Activated effector memory CD4-positive, alpha-beta T cell treated with Interleukin-2 at 50 U/mL for 16 hours (primary cell): ENCODE measurements around the gene GALNT10.

Source experiments
- DNase-seq: peaks from one replicate; pipeline ENCODE4 v3.0.0-alpha.2; 2020

The GALNT10 gene

DNA sequence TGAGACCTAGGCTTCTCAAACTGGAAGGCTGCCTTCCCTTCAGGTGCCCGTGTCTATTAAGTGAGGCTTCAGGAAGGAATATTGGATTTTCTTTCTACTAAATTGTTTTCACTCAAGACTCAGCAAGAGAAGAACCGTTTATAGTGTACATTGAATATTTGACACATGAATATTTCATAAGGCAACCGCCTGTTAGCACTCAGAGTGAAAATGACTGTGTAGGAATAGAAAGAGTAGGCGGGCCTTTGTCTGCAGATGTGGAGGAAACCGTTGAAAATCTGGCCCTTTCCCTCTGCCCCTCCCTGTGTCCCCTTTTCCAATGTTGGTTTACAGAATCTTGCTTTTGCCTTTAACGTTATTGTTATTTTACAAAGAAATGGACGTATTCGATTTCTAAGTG is 261.4 kb downstream of the GALNT10 start:
- no peak for DNase-seq

DNA sequence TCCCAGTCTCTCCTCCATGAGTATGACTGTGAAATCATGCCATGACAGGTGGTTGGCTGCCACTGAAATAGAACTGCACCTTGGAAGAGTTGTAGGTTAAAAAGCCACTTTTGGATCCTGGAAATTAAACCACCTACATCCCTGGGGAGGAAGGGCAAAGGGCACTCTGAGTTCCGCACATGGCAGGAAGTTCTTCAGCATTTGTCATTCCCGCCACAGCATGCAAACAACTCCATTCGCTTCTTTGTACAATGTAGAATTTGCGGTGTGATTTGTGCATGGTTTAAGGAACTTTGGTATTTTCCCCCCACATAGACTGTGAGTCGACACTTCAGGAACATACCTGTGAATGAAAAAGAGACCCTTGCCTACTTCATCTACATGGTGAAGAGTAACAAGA is 265.1 kb downstream of the GALNT10 start:
- no peak for DNase-seq

DNA sequence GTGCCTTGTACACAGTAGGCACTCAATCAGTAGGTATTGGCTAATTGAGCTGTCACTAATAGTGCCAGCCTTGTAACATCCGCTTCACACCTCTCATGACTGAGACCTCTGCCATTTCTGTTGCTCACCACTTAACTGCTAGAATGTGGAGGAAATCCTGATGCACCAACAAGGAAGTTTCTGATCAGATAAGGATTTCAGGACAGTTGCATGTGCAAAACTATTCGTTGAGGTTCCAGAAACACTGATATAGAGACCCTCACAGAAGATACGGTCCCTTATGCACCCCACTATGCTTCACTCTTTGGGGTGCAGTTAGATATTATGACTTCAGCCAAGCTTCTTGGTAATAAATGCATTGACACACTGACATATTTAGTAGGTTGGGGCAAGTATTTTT is 266.0 kb downstream of the GALNT10 start:
- DNase-seq = no peak

DNA sequence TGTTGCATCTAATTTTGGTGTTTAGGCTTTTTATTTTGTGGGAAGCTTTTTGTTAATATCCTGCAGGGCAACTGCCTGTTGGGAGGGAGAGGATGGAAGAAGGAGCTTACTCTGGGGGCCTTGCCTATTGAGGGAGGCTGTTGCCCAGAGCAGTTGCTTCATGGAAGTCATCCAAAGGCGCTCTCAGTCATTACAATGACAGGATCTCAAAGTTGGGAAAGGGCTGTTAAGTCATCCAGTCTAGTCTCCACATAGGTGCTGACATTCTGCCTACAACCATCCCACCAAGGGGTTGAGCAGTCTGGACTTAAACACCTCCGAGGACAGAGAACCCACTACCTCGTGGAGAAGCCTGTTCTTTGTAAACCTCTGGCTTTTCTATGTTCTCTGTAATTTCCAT is 268.5 kb downstream of the GALNT10 start:
- no peak for DNase-seq

DNA sequence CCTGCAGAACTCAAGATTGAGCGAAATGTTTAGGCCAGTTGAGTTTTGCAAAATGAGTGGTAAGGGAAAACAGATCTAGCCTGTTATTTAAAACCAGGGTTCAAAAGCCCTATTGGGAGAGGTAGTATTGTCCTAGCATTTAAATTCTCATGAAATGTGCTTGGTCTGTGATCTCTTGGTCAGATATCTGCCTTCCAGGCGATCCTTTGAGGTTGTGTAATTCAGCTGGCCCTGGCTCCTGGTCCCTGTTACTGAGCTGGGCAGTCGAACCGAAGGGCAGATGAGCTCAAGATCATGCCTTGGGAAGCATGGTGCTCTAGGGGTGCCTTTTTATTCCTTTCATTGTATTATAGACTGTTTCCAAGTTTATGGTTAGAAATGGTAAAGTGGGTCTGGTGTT is 269.6 kb downstream of the GALNT10 start:
- no peak for DNase-seq

DNA sequence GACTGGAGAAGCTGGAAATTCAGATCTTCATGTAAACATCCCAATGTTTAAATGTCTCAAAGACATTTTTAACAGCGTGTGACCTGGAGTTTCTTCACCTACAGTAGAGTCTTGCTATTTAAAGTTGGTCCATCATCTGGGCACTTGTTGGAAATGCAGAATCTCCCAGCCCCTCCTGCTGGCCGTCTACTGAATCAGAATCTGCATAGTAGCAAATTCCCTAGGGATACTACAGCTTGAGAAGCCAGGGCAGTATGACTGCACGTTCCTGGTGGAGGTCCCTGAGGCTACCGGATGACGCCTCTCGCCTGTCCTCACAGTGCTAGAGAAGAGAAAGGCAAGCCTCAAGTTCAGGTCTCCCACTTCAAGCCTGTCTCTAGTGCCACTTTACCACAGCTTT is 271.0 kb downstream of the GALNT10 start:
- no peak for DNase-seq

DNA sequence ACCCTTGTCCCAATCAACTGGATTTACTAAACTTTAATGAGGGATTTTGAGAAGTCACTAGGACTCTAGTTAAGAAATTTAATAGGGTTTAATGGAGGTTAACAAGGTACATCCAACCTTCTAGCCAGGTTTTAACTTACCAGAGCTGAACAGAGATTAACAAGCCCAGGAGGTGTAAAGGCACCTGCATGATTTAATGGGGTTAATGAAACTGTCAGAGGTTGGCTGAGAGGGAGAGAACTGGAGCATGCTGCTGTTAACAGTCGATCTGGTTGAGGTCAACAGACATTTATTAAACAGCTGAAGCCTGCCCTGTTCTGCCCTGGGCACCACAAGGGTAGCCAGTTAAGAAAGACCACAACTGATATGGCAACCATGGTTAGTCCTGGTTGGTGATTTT is 273.9 kb downstream of the GALNT10 start:
- DNase-seq = no peak

DNA sequence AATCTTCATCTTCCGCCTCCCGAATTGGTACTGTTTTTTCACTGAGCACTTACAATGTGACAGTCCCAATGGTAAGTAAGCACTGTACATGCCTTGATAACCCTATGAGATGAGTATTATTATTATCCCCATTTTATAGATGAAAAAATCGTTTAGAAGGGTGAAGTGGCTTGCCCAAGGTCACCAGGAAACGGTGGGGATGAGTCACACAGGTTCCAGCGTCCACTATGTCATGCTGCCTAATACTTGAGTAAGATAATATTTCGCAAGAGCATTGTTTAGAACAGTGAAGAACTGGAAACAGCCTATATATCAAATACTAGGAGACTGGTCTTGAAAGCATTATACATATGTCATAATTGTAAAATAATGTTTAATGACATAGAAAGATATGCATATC is 274.6 kb downstream of the GALNT10 start:
- DNase-seq = no peak

DNA sequence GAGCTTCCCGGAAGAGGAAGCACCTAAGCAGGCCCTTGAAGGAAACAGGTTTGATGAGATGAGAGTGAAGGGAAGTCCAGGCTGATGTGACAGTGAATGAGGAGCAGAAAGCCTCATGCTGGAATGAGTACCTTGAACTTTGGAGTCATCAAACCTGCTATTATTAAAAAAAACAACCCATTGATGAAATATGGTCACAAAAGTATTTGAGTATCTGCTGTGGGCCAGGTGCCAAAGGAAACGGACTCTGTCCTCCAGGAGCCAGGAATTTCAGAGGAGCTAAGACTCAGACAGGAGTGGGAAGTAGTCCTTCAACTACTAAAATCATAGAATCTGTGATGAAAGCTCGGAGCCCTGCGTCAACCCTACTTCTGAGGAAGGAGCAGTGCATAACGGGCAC is 275.6 kb downstream of the GALNT10 start:
- DNase-seq = no peak

DNA sequence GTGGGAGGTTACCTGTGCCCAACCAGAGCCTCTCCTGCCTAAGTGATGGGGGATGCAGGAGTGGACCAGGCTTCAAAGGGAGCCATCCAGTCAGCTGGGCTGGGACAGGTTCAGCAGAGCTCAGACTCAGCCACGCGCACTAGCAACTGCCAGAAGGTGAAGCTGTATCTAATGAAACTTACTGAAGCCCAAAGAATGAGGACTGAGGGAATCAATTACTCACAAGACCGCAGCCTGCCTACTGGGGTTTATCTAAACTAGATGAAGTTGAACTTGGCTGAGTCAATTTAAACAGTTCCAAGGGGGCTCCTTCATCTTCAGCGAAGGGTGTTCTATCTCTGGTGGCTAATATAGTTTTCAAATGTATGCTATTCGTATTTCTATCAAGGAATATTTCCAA is 276.1 kb downstream of the GALNT10 start:
- no peak for DNase-seq

DNA sequence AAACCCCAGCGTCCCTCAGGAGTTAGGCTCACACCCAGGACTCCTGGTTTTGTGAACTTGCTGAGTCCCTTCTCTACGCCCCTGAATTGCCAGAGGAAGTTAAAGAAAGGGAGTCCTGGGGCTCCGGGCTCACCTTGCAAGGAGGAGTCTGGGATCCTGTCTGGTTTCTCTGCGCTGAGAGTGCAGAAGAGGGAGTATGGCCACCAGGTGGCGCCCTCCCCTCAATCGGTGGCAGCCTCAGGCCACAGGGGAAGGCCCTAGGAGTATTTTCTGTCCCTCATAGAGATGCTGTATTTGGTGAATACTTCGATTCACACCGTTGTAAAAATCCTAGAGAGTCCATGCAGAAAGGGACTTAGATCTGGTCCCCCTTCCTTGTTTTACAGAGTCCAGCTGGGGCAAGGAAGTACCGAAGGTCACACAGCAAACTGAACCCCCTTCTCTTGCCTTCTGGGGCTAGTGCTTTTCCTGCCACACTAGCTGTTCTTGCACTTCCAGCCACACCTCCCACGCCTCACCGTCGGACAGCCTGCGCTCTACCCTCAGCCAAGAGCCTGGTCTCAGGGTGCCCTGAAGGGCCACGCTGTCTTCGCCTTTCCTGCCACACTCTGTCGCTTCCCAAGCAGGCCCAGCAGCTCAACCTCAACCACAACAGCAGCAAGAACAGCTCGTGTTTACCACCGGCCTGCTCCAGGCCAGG is 277.3 kb downstream of the GALNT10 start:
- DNase-seq = peak; percentile 51

DNA sequence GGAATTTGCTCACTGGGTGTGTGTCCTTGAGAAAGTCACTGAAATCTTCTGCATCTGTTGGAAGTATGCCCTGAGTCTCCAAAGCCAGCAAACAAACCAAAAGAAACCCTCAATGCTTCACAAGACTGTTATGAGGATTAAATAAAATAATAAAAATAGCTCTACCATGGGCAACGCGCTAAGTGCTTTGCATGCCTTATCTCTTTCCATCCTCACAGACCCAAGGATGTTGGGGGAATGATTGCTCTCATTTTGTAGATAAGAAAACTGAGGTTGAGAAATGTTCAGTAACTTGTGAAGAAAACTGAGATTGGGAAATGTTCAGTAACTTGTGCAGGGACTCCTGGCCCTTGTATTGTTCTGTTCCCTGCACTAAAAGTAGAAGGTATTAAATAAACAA is 279.6 kb downstream of the GALNT10 start:
- no peak for DNase-seq
